T-helper 2 cell (primary cell): Measurements from ENCODE around the gene GGCT.

Source experiments
- DNase-seq, 5 experiments: peaks; one replicate each; pipeline versions ENCODE4 v3.0.0 to v3.0.0-alpha.2; 2012 to 2022

The GGCT gene

DNA sequence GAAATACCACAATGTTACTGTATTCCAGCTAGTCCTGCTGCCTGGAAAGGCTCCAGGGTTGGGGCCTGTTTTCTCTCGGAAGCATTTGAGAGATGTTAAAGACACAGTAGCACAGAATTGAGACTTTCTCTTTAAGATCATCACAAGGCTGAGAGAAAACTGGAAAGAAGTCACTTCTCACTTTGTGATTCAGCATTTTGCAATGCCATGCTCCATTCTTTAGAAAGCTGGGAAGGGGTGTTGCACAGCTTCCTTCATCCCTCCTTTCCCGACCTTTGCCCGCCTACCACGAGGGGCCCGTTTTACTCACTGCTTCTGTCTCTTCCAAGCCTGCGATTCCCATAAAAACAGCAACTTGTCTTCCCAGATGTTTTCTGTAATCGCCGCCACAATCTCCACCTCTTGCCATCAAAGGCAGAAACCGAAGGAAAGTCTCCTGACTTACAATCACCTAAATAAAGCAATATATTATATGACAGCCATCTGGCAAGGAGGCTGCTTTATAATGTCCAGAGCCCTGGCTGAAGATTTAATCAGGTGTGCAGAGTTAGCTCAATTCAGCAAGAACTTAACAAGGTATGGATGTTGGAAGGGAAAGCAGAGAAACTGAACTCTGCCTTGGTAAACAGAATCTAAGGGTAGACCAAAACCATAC lies 44.9 kb downstream of the GGCT start:
- DNase-seq: no peak

DNA sequence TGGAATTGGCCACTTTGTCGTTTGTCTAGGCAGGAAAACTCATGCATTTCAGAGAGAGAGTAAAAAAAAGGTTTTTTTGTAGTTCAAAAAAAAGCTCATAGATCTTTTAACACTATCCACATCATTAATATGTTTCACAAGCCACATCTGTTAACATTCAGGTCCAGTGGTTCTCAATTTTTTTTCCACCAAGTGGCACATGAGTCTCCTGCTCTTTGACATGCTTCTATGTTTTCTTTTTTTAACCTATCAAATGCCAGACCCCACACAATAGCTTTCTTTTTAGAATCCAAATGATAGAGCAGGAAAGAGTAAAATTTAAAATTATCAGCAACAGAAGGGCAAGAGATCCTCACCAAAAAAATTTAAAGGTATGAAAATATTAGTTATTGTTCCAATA lies 46.3 kb downstream of the GGCT start:
- no peak for DNase-seq

GRCh38 chr7:30453921-30454320 lies 50.7 kb downstream of the GGCT start:
- DNase-seq: no peak

GRCh38 chr7:30453016-30453415 lies 51.6 kb downstream of the GGCT start:
- DNase-seq: no peak

GRCh38 chr7:30452280-30452930 lies 52.2 kb downstream of the GGCT start:
- no peak for DNase-seq

DNA sequence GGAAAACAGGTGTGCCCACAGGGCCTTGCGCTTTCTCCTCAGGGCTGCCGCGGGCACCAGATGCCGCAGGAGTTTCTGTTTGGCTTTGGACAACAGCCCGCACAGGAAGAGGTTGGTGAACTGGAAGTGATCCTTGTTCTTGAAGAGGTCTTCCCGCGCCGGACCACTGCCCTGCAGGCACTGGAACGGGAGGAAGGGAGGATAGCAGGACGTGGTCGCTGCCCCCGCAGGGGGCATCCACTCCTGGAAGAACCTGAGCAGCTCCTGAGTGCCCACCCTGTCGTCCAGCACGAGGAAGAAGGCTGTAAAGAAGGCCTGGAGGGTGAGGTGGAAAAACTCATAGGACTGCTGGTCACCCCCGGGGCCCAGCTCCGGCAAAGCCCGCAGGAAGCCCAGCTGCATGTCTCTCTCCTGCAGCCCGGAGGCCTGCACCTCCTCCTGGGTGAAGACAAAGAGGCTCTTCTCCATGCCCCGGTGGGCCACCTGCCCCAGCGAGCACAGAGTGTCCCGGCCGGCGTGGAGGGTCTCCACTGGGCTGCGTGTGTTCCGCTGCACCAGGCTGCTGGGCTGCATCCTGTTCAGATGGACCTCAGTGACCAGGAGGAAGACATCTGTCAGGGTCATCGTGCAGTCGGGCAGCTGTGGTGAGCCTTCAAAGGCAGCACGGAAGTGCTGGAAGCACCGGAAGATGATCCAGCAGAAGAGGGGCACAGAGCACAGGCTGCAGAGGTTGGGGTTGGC lies 52.9 kb downstream of the GGCT start:
- DNase-seq: no peak

GRCh38 chr7:30450983-30451497 lies 53.6 kb downstream of the GGCT start:
- DNase-seq: no peak

GRCh38 chr7:30450240-30450982 lies 54.2 kb downstream of the GGCT start:
- DNase-seq: no peak

DNA sequence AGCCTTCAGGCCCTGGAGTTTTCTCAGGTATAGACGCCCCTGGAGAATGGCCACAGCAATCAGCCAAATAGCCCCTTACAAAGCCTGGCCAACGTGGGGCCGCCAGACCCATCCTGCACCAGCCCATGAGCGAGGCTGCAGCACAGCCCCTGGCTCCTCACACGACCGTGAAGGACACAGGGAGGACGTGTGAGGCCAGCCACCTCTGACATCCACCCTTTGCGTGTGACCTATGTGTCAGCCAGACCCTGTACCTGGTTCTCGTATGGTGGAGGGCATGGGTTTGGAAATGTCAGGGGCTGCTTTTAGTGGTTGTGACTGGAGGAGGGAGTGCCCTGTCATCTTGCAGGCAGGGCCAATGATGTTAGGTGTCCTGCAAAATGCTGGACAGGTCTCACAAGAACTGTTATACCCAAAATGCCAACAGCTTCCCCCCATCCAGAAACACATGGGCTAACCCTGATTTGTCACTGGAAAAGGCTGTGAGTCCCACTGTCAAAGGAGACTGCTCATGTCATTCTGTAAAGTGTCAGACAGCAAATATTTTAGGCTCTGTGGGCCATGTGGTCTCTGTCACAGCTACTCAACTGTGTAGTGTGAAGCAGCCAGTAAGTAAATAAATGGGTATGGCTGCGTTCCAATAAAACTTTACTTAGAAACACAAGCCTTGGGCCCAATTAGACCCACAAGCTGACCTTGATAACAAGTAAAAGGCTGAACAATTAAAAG lies 56.0 kb downstream of the GGCT start:
- no peak for DNase-seq

- DNase-seq: no peak
Observed at GRCh38 chr7:30447466-30447865, 57.2 kb downstream of the GGCT start.
